ENCODE results near the gene BCAR3.

DNA sequence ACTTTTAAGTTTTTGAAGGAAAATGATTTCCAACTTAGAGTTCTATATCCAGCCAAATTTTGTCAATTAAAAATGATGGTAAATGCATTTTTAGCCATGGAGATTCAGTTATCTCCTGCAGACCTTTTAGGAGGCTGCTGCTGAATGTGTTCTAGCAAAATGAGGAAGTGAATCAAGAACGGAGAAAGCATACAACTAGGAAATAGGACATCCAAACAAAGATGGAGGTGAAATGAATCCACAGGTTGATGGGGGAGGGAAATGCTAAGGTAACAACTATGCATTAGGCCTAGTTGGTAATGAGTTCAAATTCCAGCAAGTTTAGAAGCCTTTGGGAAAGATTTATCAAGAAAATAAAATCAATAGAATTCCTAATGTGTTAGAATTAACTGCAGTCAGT is 153.2 kb downstream of the BCAR3 start:
- no peak for TF ChIP-seq TCF12 (IDR thresholded peaks at IDR 0.05; ENCODE audit: low read depth)
- TF ChIP-seq, protein P1, sequence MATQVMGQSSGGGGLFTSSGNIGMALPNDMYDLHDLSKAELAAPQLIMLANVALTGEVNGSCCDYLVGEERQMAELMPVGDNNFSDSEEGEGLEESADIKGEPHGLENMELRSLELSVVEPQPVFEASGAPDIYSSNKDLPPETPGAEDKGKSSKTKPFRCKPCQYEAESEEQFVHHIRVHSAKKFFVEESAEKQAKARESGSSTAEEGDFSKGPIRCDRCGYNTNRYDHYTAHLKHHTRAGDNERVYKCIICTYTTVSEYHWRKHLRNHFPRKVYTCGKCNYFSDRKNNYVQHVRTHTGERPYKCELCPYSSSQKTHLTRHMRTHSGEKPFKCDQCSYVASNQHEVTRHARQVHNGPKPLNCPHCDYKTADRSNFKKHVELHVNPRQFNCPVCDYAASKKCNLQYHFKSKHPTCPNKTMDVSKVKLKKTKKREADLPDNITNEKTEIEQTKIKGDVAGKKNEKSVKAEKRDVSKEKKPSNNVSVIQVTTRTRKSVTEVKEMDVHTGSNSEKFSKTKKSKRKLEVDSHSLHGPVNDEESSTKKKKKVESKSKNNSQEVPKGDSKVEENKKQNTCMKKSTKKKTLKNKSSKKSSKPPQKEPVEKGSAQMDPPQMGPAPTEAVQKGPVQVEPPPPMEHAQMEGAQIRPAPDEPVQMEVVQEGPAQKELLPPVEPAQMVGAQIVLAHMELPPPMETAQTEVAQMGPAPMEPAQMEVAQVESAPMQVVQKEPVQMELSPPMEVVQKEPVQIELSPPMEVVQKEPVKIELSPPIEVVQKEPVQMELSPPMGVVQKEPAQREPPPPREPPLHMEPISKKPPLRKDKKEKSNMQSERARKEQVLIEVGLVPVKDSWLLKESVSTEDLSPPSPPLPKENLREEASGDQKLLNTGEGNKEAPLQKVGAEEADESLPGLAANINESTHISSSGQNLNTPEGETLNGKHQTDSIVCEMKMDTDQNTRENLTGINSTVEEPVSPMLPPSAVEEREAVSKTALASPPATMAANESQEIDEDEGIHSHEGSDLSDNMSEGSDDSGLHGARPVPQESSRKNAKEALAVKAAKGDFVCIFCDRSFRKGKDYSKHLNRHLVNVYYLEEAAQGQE (IDR thresholded peaks at IDR 0.05; ENCODE audit: low read depth), result no peak
- TF ChIP-seq RAD21 (IDR thresholded peaks at IDR 0.05; ENCODE audit: low read depth), result no peak
- TF ChIP-seq TAF1 (IDR thresholded peaks at IDR 0.05; ENCODE audit: low read depth), result no peak
- TF ChIP-seq NFIC (IDR thresholded peaks at IDR 0.05), result no peak
- TF ChIP-seq FOXM1 (IDR thresholded peaks at IDR 0.05; ENCODE audit: borderline replicate concordance, low read depth), result no peak
- no peak for TF ChIP-seq TEAD4 (IDR thresholded peaks at IDR 0.05)
- TF ChIP-seq, protein P2, sequence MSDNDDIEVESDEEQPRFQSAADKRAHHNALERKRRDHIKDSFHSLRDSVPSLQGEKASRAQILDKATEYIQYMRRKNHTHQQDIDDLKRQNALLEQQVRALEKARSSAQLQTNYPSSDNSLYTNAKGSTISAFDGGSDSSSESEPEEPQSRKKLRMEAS (IDR thresholded peaks at IDR 0.05), result no peak
- no peak for TF ChIP-seq ZBTB7A (IDR thresholded peaks at IDR 0.05; ENCODE audit: low read depth)
- no peak for TF ChIP-seq YY1 (IDR thresholded peaks at IDR 0.05; ENCODE audit: low read depth)
